IPS-18c (cell line): ENCODE results near the gene SLC35A3.
"Not testable (repeated sequence)": the region's sequence is repeated elsewhere in the genome, so short reads cannot be mapped to it uniquely, and the experiment has no call there.

Source experiments
- H3K4me3 ChIP-seq: 2 replicates; pipeline ENCODE4 v1.7.0; 2013; ENCODE audit warnings: low read depth, mild to moderate bottlenecking, low read length, moderate library complexity; ENCODE audit not compliant: insufficient read depth
- H3K9me3 ChIP-seq: one replicate; pipeline ENCODE4 v1.6.1; 2013; ENCODE audit warnings: mild to moderate bottlenecking, low read length, moderate library complexity; ENCODE audit not compliant: control insufficient read depth, insufficient read depth

SLC35A3 gene

GRCh38 chr1:100001462-100001861, 31.7 kb downstream of the SLC35A3 start:
- Histone ChIP-seq H3K9me3 (no peaks in the 10 kb centered on the region), H3K4me3 (no peak overlapping the region)

- Histone ChIP-seq H3K9me3 (no peaks in the 10 kb centered on the region), H3K4me3 (no peak overlapping the region)
Observed at GRCh38 chr1:100005424-100005823, 35.6 kb downstream of the SLC35A3 start.

GRCh38 chr1:100006688-100007087, 36.9 kb downstream of the SLC35A3 start:
- H3K9me3 ChIP-seq: no peaks in the 10 kb centered on the region
- no peak overlapping the region for H3K4me3 ChIP-seq

GRCh38 chr1:100009458-100009857, 39.7 kb downstream of the SLC35A3 start:
- H3K9me3 ChIP-seq: no peaks in the 10 kb centered on the region
- H3K4me3 ChIP-seq: no peak overlapping the region

GRCh38 chr1:100010804-100011203, 41.0 kb downstream of the SLC35A3 start:
- H3K9me3 ChIP-seq: no peaks in the 10 kb centered on the region
- H3K4me3 ChIP-seq: no peak overlapping the region

- Histone ChIP-seq H3K4me3 (no peak overlapping the region), H3K9me3 (no peaks in the 10 kb centered on the region)
Observed at GRCh38 chr1:100019220-100019619, 49.4 kb downstream of the SLC35A3 start.

GRCh38 chr1:100023482-100023881, 53.7 kb downstream of the SLC35A3 start:
- Histone ChIP-seq H3K4me3 (no peak overlapping the region), H3K9me3 (no peaks in the 10 kb centered on the region)

GRCh38 chr1:100027212-100027611, 57.4 kb downstream of the SLC35A3 start:
- Histone ChIP-seq H3K4me3 (no peak overlapping the region), H3K9me3 (no peaks in the 10 kb centered on the region)

- Histone ChIP-seq H3K9me3 (no peaks in the 10 kb centered on the region), H3K4me3 (no peak overlapping the region)
Observed at GRCh38 chr1:100028765-100029164, 59.0 kb downstream of the SLC35A3 start.

GRCh38 chr1:100034470-100034869, 64.7 kb downstream of the SLC35A3 start:
- H3K4me3 ChIP-seq: no peak overlapping the region
- no peaks in the 10 kb centered on the region for H3K9me3 ChIP-seq

GRCh38 chr1:100035214-100035613, 65.4 kb downstream of the SLC35A3 start:
- Histone ChIP-seq H3K9me3 (no peaks in the 10 kb centered on the region), H3K4me3 (no peak overlapping the region)

- Histone ChIP-seq H3K4me3 (peak overlapping the region; percentile 70), H3K9me3 (no peaks in the 10 kb centered on the region)
Observed at GRCh38 chr1:100036718-100037655, 67.2 kb downstream of the SLC35A3 start.

- Histone ChIP-seq H3K9me3 (no peaks in the 10 kb centered on the region), H3K4me3 (peak overlapping the region; percentile 70)
Observed at GRCh38 chr1:100037656-100037926, 67.8 kb downstream of the SLC35A3 start.

GRCh38 chr1:100037927-100038659, 68.3 kb downstream of the SLC35A3 start:
- peak overlapping the region; percentile 70 for H3K4me3 ChIP-seq

GRCh38 chr1:100038660-100039287, 69.0 kb downstream of the SLC35A3 start:
- peak overlapping the region; percentile 70 for H3K4me3 ChIP-seq
- H3K9me3 ChIP-seq: no peaks in the 10 kb centered on the region

More at GRCh38 chr1:100037927-100038659, 68.3 kb downstream of the SLC35A3 start:
- no peaks in the 10 kb centered on the region for H3K9me3 ChIP-seq

- Histone ChIP-seq H3K4me3 (no peak overlapping the region), H3K9me3 (no peaks in the 10 kb centered on the region)
Observed at GRCh38 chr1:100039591-100039990, 69.8 kb downstream of the SLC35A3 start.

- Histone ChIP-seq H3K9me3 (no peaks in the 10 kb centered on the region), H3K4me3 (no peak overlapping the region)
Observed at GRCh38 chr1:100045206-100045605, 75.4 kb downstream of the SLC35A3 start.

GRCh38 chr1:100047235-100047708, 77.5 kb downstream of the SLC35A3 start:
- not testable (repeated sequence) for H3K9me3 ChIP-seq, H3K4me3 ChIP-seq
